Stimulated activated naive B cell treated with anti-CD40 and anti-IgM and Interleukin-4, amounts not matched to agents 10 μg/mL and 1 μg/mL and 100 μg/mL, for 72 hours (primary cell): Measurements from ENCODE around the gene PITHD1.
A peak's percentile ranks its signal among the peaks of the same experiment; 100 is the strongest.
"Not testable (repeated sequence)": the region's sequence is repeated elsewhere in the genome, so short reads cannot be mapped to it uniquely, and the experiment has no call there.

Source experiments
- ATAC-seq, 2 donors: fragments of 150-1000 bp; cut with Tn5 transposase; replicated peaks; 2 replicates each; pipeline ENCODE4 v1.10.0; 2021; ENCODE audit warnings: moderate library complexity in 1 of 2
- DNase-seq: peaks from one replicate; pipeline ENCODE4 v3.0.0; 2021
- H3K27ac Mint-ChIP-seq: one replicate; pipeline ENCODE4 v1.8.0; 2022; ENCODE audit warnings: mild to moderate bottlenecking, mixed read lengths
- H3K27me3 Mint-ChIP-seq, 2 donors: one replicate each; pipeline ENCODE4 v1.8.0; 2022; ENCODE audit warnings: mixed read lengths in 2 of 2
- H3K36me3 Mint-ChIP-seq, 2 donors: one replicate each; pipeline ENCODE4 v1.8.0; 2022; ENCODE audit warnings: mixed read lengths in 2 of 2, mild to moderate bottlenecking in 1 of 2
- H3K4me1 Mint-ChIP-seq, 2 donors: one replicate each; pipeline ENCODE4 v1.8.0; 2022; ENCODE audit warnings: mixed read lengths in 2 of 2, mild to moderate bottlenecking in 1 of 2
- H3K4me3 Mint-ChIP-seq, 2 donors: one replicate each; pipeline ENCODE4 v1.8.0; 2022; ENCODE audit warnings: mild to moderate bottlenecking in 2 of 2, mixed read lengths in 2 of 2, moderate library complexity in 1 of 2
- H3K9me3 Mint-ChIP-seq, 2 donors: one replicate each; pipeline ENCODE4 v1.8.0; 2022; ENCODE audit warnings: mixed read lengths in 2 of 2, mild to moderate bottlenecking in 1 of 2

Gene PITHD1

GRCh38 chr1:23777979-23778814 is at the start of gene PITHD1:
TSS of gene PITHD1 (plus strand) at chr1:23778418. CDS start at chr1:23778516, 98 bp downstream.
- peaks cover 11 to 17% of the 10 kb centered on the region in 2 donors for H3K4me1 Mint-ChIP-seq
- peak; percentile 79 for DNase-seq
- peak within 1 kb of the TSS; percentile 86 to 91 for H3K4me3 Mint-ChIP-seq
- H3K27me3 Mint-ChIP-seq, result no peaks in the 10 kb centered on the region
- ATAC-seq, result peak; percentile 93 to 94
- H3K27ac Mint-ChIP-seq, result peak within 1 kb of the TSS; percentile 94
- no peaks in the 10 kb centered on the region for H3K36me3 Mint-ChIP-seq
- no peaks in the 10 kb centered on the region for H3K9me3 Mint-ChIP-seq

- no peak overlapping the region for H3K27ac Mint-ChIP-seq
- H3K9me3 Mint-ChIP-seq, result peaks cover 0 to 3% of the 10 kb centered on the region in 2 donors
- peaks cover 17 to 21% of the 10 kb centered on the region in 2 donors for H3K36me3 Mint-ChIP-seq
- peaks cover 34 to 50% of the 10 kb centered on the region in 2 donors for H3K4me1 Mint-ChIP-seq
- DNase-seq (no peak), ATAC-seq (no peak)
- H3K4me3 Mint-ChIP-seq, result no peak overlapping the region
- no peaks in the 10 kb centered on the region for H3K27me3 Mint-ChIP-seq
These were observed 45.6 kb upstream of the PITHD1 start for GRCh38 chr1:23732363-23733224.

- peaks cover 16 to 25% of the 10 kb centered on the region in 2 donors for H3K36me3 Mint-ChIP-seq
- ATAC-seq, H3K4me3 Mint-ChIP-seq, DNase-seq, H3K9me3 Mint-ChIP-seq, H3K27me3 Mint-ChIP-seq, H3K27ac Mint-ChIP-seq: not testable (repeated sequence)
- H3K4me1 Mint-ChIP-seq, result peaks cover 32 to 49% of the 10 kb centered on the region in 2 donors
These were observed 44.9 kb upstream of the PITHD1 start for GRCh38 chr1:23733281-23733680.

- Mint-ChIP-seq H3K27me3 (no peaks in the 10 kb centered on the region), H3K4me3 (no peak overlapping the region), H3K4me1 (peaks cover 16 to 24% of the 10 kb centered on the region in 2 donors), H3K36me3 (peaks cover 13 to 23% of the 10 kb centered on the region in 2 donors), H3K9me3 (peaks cover 0 to 3% of the 10 kb centered on the region in 2 donors), H3K27ac (no peak overlapping the region)
- DNase-seq (no peak), ATAC-seq (peak; percentile 42 to 44)
These were observed 41.6 kb upstream of the PITHD1 start for GRCh38 chr1:23736437-23737134.

GRCh38 chr1:23741609-23742008 is 36.6 kb upstream of the PITHD1 start:
- Mint-ChIP-seq H3K4me1 (peaks cover 21 to 41% of the 10 kb centered on the region in 2 donors), H3K9me3 (no peaks in the 10 kb centered on the region), H3K27ac (no peak overlapping the region), H3K4me3 (peak overlapping the region in 1 of 2 donors; percentile 48), H3K27me3 (no peaks in the 10 kb centered on the region), H3K36me3 (peaks cover 14 to 17% of the 10 kb centered on the region in 2 donors)
- ATAC-seq (no peak), DNase-seq (no peak)

GRCh38 chr1:23742670-23743286 is 35.4 kb upstream of the PITHD1 start:
- ATAC-seq (peak; percentile 49 to 51), DNase-seq (no peak)
- Mint-ChIP-seq H3K27me3 (no peaks in the 10 kb centered on the region), H3K27ac (peak overlapping the region; percentile 98), H3K9me3 (no peaks in the 10 kb centered on the region), H3K4me1 (peaks cover 30 to 53% of the 10 kb centered on the region in 2 donors), H3K36me3 (peaks cover 17 to 26% of the 10 kb centered on the region in 2 donors), H3K4me3 (peak overlapping the region; percentile 92 to 95)

- H3K27me3 Mint-ChIP-seq, result no peaks in the 10 kb centered on the region
- DNase-seq, result peak; percentile 71
- peak within 1 kb of the TSS; percentile 98 for H3K27ac Mint-ChIP-seq
- peak; percentile 92 to 95 for ATAC-seq
- peak within 1 kb of the TSS; percentile 92 to 95 for H3K4me3 Mint-ChIP-seq
- no peaks in the 10 kb centered on the region for H3K9me3 Mint-ChIP-seq
- peaks cover 17 to 21% of the 10 kb centered on the region in 2 donors for H3K36me3 Mint-ChIP-seq
- H3K4me1 Mint-ChIP-seq, result peaks cover 34 to 53% of the 10 kb centered on the region in 2 donors
These were observed 34.7 kb upstream of the PITHD1 start, which contains the start of gene ELOA for GRCh38 chr1:23743287-23744152. TSS of gene ELOA (plus strand) at chr1:23743471. CDS start at chr1:23743504, 33 bp downstream.

GRCh38 chr1:23745515-23745914 is 32.7 kb upstream of the PITHD1 start:
- Mint-ChIP-seq H3K9me3 (no peaks in the 10 kb centered on the region), H3K27me3 (no peaks in the 10 kb centered on the region), H3K4me1 (peaks cover 37 to 56% of the 10 kb centered on the region in 2 donors), H3K36me3 (peaks cover 18 to 30% of the 10 kb centered on the region in 2 donors), H3K4me3 (peak overlapping the region; percentile 32 to 59), H3K27ac (no peak overlapping the region)
- ATAC-seq (no peak), DNase-seq (no peak)

- H3K9me3 Mint-ChIP-seq, result no peaks in the 10 kb centered on the region
- no peak overlapping the region for H3K27ac Mint-ChIP-seq
- H3K36me3 Mint-ChIP-seq, result peaks cover 28 to 40% of the 10 kb centered on the region in 2 donors
- no peak for DNase-seq
- H3K4me1 Mint-ChIP-seq, result peaks cover 36 to 52% of the 10 kb centered on the region in 2 donors
- no peak overlapping the region for H3K4me3 Mint-ChIP-seq
- no peak for ATAC-seq
- no peaks in the 10 kb centered on the region for H3K27me3 Mint-ChIP-seq
These were observed 30.2 kb upstream of the PITHD1 start for GRCh38 chr1:23748016-23748415.

- Mint-ChIP-seq H3K36me3 (peaks cover 33 to 50% of the 10 kb centered on the region in 2 donors), H3K9me3 (no peaks in the 10 kb centered on the region), H3K4me1 (peaks cover 28 to 38% of the 10 kb centered on the region in 2 donors), H3K4me3 (no peak overlapping the region), H3K27me3 (no peaks in the 10 kb centered on the region), H3K27ac (no peak overlapping the region)
- DNase-seq, result peak; percentile 18
- ATAC-seq, result peak; percentile 88 to 89
These were observed 27.0 kb upstream of the PITHD1 start for GRCh38 chr1:23751050-23751814.

- no peak for ATAC-seq
- Mint-ChIP-seq H3K9me3 (no peaks in the 10 kb centered on the region), H3K36me3 (peaks cover 34 to 55% of the 10 kb centered on the region in 2 donors), H3K4me3 (no peak overlapping the region), H3K27me3 (no peaks in the 10 kb centered on the region), H3K27ac (no peak overlapping the region), H3K4me1 (peaks cover 27 to 35% of the 10 kb centered on the region in 2 donors)
- no peak for DNase-seq
These were observed 26.4 kb upstream of the PITHD1 start for GRCh38 chr1:23751815-23752200.

GRCh38 chr1:23752909-23753308 is 25.3 kb upstream of the PITHD1 start:
- no peak overlapping the region for H3K4me3 Mint-ChIP-seq
- peaks cover 32 to 47% of the 10 kb centered on the region in 2 donors for H3K36me3 Mint-ChIP-seq
- DNase-seq (no peak), ATAC-seq (no peak)
- no peaks in the 10 kb centered on the region for H3K27me3 Mint-ChIP-seq
- H3K9me3 Mint-ChIP-seq, result no peaks in the 10 kb centered on the region
- H3K4me1 Mint-ChIP-seq, result peaks cover 17 to 24% of the 10 kb centered on the region in 2 donors
- no peak overlapping the region for H3K27ac Mint-ChIP-seq
